Measurements from ENCODE around the gene RC3H2.
"Not testable (repeated sequence)": the region's sequence is repeated elsewhere in the genome, so short reads cannot be mapped to it uniquely, and the experiment has no call there.

Gene RC3H2

GRCh38 chr9:122814545-122814944 is 90.6 kb downstream of the RC3H2 start:
- no peak overlapping the region for H3K4me3 ChIP-seq (ENCODE audit: low read length)
- TF ChIP-seq ZNF274 (IDR thresholded peaks at IDR 0.05; ENCODE audit: low read depth, low read length): no peak

GRCh38 chr9:122812736-122813135 is 92.4 kb downstream of the RC3H2 start:
- no peak overlapping the region for H3K4me3 ChIP-seq (ENCODE audit: low read length)
- TF ChIP-seq ZNF274 (IDR thresholded peaks at IDR 0.05; ENCODE audit: low read depth, low read length): no peak

GRCh38 chr9:122810306-122810946 is 94.7 kb downstream of the RC3H2 start:
- no peak overlapping the region for H3K4me3 ChIP-seq (ENCODE audit: low read length)
- no peak for TF ChIP-seq ZNF274 (IDR thresholded peaks at IDR 0.05; ENCODE audit: low read depth, low read length)

GRCh38 chr9:122809261-122809660 is 95.9 kb downstream of the RC3H2 start:
- not testable (repeated sequence) for H3K4me3 ChIP-seq (ENCODE audit: low read length)

GRCh38 chr9:122808141-122808540 is 97.0 kb downstream of the RC3H2 start:
- H3K4me3 ChIP-seq (ENCODE audit: low read length): no peak overlapping the region
- no peak for TF ChIP-seq ZNF274 (IDR thresholded peaks at IDR 0.05; ENCODE audit: low read depth, low read length)

GRCh38 chr9:122807271-122807900 is 97.8 kb downstream of the RC3H2 start:
- no peak overlapping the region for H3K4me3 ChIP-seq (ENCODE audit: low read length)
- TF ChIP-seq ZNF274 (IDR thresholded peaks at IDR 0.05; ENCODE audit: low read depth, low read length): no peak

GRCh38 chr9:122806661-122807060 is 98.5 kb downstream of the RC3H2 start:
- no peak for TF ChIP-seq ZNF274 (IDR thresholded peaks at IDR 0.05; ENCODE audit: low read depth, low read length)
- H3K4me3 ChIP-seq (ENCODE audit: low read length): no peak overlapping the region

- no peak for TF ChIP-seq ZNF274 (IDR thresholded peaks at IDR 0.05; ENCODE audit: low read depth, low read length)
- no peak within 1 kb of the TSS for H3K4me3 ChIP-seq (ENCODE audit: low read length)
Measured at GRCh38 chr9:122800066-122801060, 104.8 kb downstream of the RC3H2 start, which contains the start of gene OR1K1. Gene OR1K1 (plus strand): TSS chr9:122800123. CDS start chr9:122800123, 0 bp downstream.

GRCh38 chr9:122797316-122798063 is 107.7 kb downstream of the RC3H2 start:
- H3K4me3 ChIP-seq (ENCODE audit: low read length): no peak overlapping the region
- no peak for TF ChIP-seq ZNF274 (IDR thresholded peaks at IDR 0.05; ENCODE audit: low read depth, low read length)

All from GM08714 (cell line).